ENCODE results near the gene MARK1. TPM values are rescaled to one million over a fixed set of nuclear protein-coding genes. Genes with fewer than 3 reads are reported as not detected.

The MARK1 gene
- total RNA-seq, 1 donor from 2014 or later, result 13.2 TPM

- no peak overlapping the region for H3K4me3 ChIP-seq
- H3K27me3 ChIP-seq, result no peaks in the 10 kb centered on the region
- H3K4me3 Mint-ChIP-seq, result no peak overlapping the region
- no peaks in the 10 kb centered on the region for H3K9me3 ChIP-seq (ENCODE audit: low read depth)
- no peaks in the 10 kb centered on the region for H3F3A ChIP-seq (ENCODE audit: low read depth)
- peaks cover 3% of the 10 kb centered on the region for H3K4me1 Mint-ChIP-seq
- no peaks in the 10 kb centered on the region for H3K79me2 ChIP-seq (ENCODE audit: low read depth)
- no peak overlapping the region for H3K27ac Mint-ChIP-seq
- no peak overlapping the region for H3K9ac ChIP-seq
- no peak for DNase-seq (ENCODE audit: low spot score)
- no peaks in the 10 kb centered on the region for H3K9me3 Mint-ChIP-seq
- no peak overlapping the region for H3K27ac ChIP-seq
- H3K4me2 ChIP-seq, result no peak overlapping the region
- H3K27me3 Mint-ChIP-seq (ENCODE audit: insufficient read depth, low read depth), result peaks cover 4% of the 10 kb centered on the region
- no peaks in the 10 kb centered on the region for H3K36me3 Mint-ChIP-seq
- no peak overlapping the region for H2AFZ ChIP-seq (replicated peaks)
- no peaks in the 10 kb centered on the region for H3K36me3 ChIP-seq
- TF ChIP-seq EZH2phosphoT487 (IDR thresholded peaks at IDR 0.05) (no peak), CTCF (IDR thresholded peaks at IDR 0.05) (no peak), EZH2 (IDR thresholded peaks at IDR 0.05) (no peak)
- no peaks in the 10 kb centered on the region for H4K20me1 ChIP-seq (ENCODE audit: low read depth)
- no peaks in the 10 kb centered on the region for H3K4me1 ChIP-seq
Observed at GRCh38 chr1:220500372-220500771, 27.6 kb upstream of the MARK1 start.

GRCh38 chr1:220504329-220504728 lies 23.6 kb upstream of the MARK1 start:
- no peaks in the 10 kb centered on the region for H3K36me3 ChIP-seq
- no peak overlapping the region for H2AFZ ChIP-seq (replicated peaks)
- no peaks in the 10 kb centered on the region for H3K9me3 ChIP-seq (ENCODE audit: low read depth)
- H3K27ac ChIP-seq, result no peak overlapping the region
- no peaks in the 10 kb centered on the region for H4K20me1 ChIP-seq (ENCODE audit: low read depth)
- no peaks in the 10 kb centered on the region for H3K27me3 Mint-ChIP-seq (ENCODE audit: insufficient read depth, low read depth)
- H3F3A ChIP-seq (ENCODE audit: low read depth), result no peaks in the 10 kb centered on the region
- H3K79me2 ChIP-seq (ENCODE audit: low read depth), result no peaks in the 10 kb centered on the region
- H3K9ac ChIP-seq, result no peak overlapping the region
- no peaks in the 10 kb centered on the region for H3K4me1 Mint-ChIP-seq
- no peak overlapping the region for H3K4me3 ChIP-seq
- no peaks in the 10 kb centered on the region for H3K9me3 Mint-ChIP-seq
- no peaks in the 10 kb centered on the region for H3K27me3 ChIP-seq
- no peak for TF ChIP-seq EZH2 (IDR thresholded peaks at IDR 0.05)
- DNase-seq (ENCODE audit: low spot score), result no peak
- H3K4me2 ChIP-seq, result no peak overlapping the region
- H3K36me3 Mint-ChIP-seq, result no peaks in the 10 kb centered on the region
- H3K27ac Mint-ChIP-seq, result no peak overlapping the region
- H3K4me1 ChIP-seq, result no peaks in the 10 kb centered on the region
- H3K4me3 Mint-ChIP-seq, result no peak overlapping the region

- Histone ChIP-seq H3K9ac (no peak overlapping the region), H3K4me1 (peaks cover 7% of the 10 kb centered on the region), H3K27ac (no peak overlapping the region), H3K27me3 (no peaks in the 10 kb centered on the region), H3K4me3 (no peak overlapping the region), H3K36me3 (no peaks in the 10 kb centered on the region), H3K9me3 (ENCODE audit: low read depth) (no peaks in the 10 kb centered on the region), H3K79me2 (ENCODE audit: low read depth) (no peaks in the 10 kb centered on the region), H4K20me1 (ENCODE audit: low read depth) (no peaks in the 10 kb centered on the region), H3F3A (ENCODE audit: low read depth) (no peaks in the 10 kb centered on the region), H3K4me2 (no peak overlapping the region), H2AFZ (replicated peaks) (no peak overlapping the region)
- no peaks in the 10 kb centered on the region for H3K9me3 Mint-ChIP-seq
- no peak overlapping the region for H3K4me3 Mint-ChIP-seq
- DNase-seq (ENCODE audit: low spot score), result no peak
- H3K4me1 Mint-ChIP-seq, result peaks cover 9% of the 10 kb centered on the region
- TF ChIP-seq EZH2 (IDR thresholded peaks at IDR 0.05), result no peak
- TF ChIP-seq EZH2phosphoT487 (IDR thresholded peaks at IDR 0.05), result no peak
- no peak for TF ChIP-seq CTCF (IDR thresholded peaks at IDR 0.05)
- H3K27me3 Mint-ChIP-seq (ENCODE audit: insufficient read depth, low read depth), result no peaks in the 10 kb centered on the region
- no peaks in the 10 kb centered on the region for H3K36me3 Mint-ChIP-seq
- no peak overlapping the region for H3K27ac Mint-ChIP-seq
Observed at GRCh38 chr1:220507085-220507484, 20.9 kb upstream of the MARK1 start.

- no peaks in the 10 kb centered on the region for H3K79me2 ChIP-seq (ENCODE audit: low read depth)
- Mint-ChIP-seq H3K4me1 (peaks cover 15% of the 10 kb centered on the region), H3K4me3 (no peak overlapping the region), H3K36me3 (no peaks in the 10 kb centered on the region), H3K27ac (no peak overlapping the region), H3K9me3 (no peaks in the 10 kb centered on the region), H3K27me3 (ENCODE audit: insufficient read depth, low read depth) (no peaks in the 10 kb centered on the region)
- H3K27ac ChIP-seq, result no peak overlapping the region
- H3K36me3 ChIP-seq, result no peaks in the 10 kb centered on the region
- H3F3A ChIP-seq (ENCODE audit: low read depth), result no peaks in the 10 kb centered on the region
- no peak overlapping the region for H3K4me2 ChIP-seq
- TF ChIP-seq CTCF (IDR thresholded peaks at IDR 0.05), result no peak
- TF ChIP-seq EZH2phosphoT487 (IDR thresholded peaks at IDR 0.05), result no peak
- no peak for TF ChIP-seq EZH2 (IDR thresholded peaks at IDR 0.05)
- H3K9ac ChIP-seq, result no peak overlapping the region
- H3K9me3 ChIP-seq (ENCODE audit: low read depth), result no peaks in the 10 kb centered on the region
- DNase-seq (ENCODE audit: low spot score), result no peak
- H4K20me1 ChIP-seq (ENCODE audit: low read depth), result no peaks in the 10 kb centered on the region
- H2AFZ ChIP-seq (replicated peaks), result no peak overlapping the region
- no peak overlapping the region for H3K4me3 ChIP-seq
- H3K4me1 ChIP-seq, result peaks cover 16% of the 10 kb centered on the region
- H3K27me3 ChIP-seq, result no peaks in the 10 kb centered on the region
Observed at GRCh38 chr1:220511179-220511578, 16.8 kb upstream of the MARK1 start.
